Stimulated activated CD4-positive, alpha-beta T cell treated with anti-CD3 and anti-CD28 coated beads, Interleukin-15, amount 100 ng/mL, for 24 hours (primary cell): Measurements from ENCODE around the gene UBASH3B.
"Not testable (repeated sequence)": the region's sequence is repeated elsewhere in the genome, so short reads cannot be mapped to it uniquely, and the experiment has no call there.

ENCODE experiments used
- DNase-seq: peaks from one replicate; pipeline ENCODE4 v3.0.0-alpha.2; 2020

The UBASH3B gene

GRCh38 chr11:122711362-122711761 is 55.8 kb downstream of the UBASH3B start:
- no peak for DNase-seq

- no peak for DNase-seq
These were observed 56.4 kb downstream of the UBASH3B start for GRCh38 chr11:122711831-122712381.

GRCh38 chr11:122714004-122714403 is 58.5 kb downstream of the UBASH3B start:
- DNase-seq, result no peak

GRCh38 chr11:122714484-122714883 is 59.0 kb downstream of the UBASH3B start:
- DNase-seq, result no peak

- no peak for DNase-seq
These were observed 60.3 kb downstream of the UBASH3B start for GRCh38 chr11:122715548-122716440.

- peak; percentile 42 for DNase-seq
These were observed 61.8 kb downstream of the UBASH3B start for GRCh38 chr11:122717264-122717867.

- DNase-seq, result no peak
These were observed 64.8 kb downstream of the UBASH3B start for GRCh38 chr11:122720107-122720881.

- no peak for DNase-seq
These were observed 65.9 kb downstream of the UBASH3B start for GRCh38 chr11:122721201-122721963.

GRCh38 chr11:122721964-122722266 is 66.4 kb downstream of the UBASH3B start:
- DNase-seq, result no peak

GRCh38 chr11:122723106-122723505 is 67.6 kb downstream of the UBASH3B start:
- DNase-seq, result no peak

- peak; percentile 69 for DNase-seq
These were observed 68.1 kb downstream of the UBASH3B start for GRCh38 chr11:122723576-122723975.

GRCh38 chr11:122724520-122724919 is 69.0 kb downstream of the UBASH3B start:
- no peak for DNase-seq

- no peak for DNase-seq
These were observed 70.5 kb downstream of the UBASH3B start for GRCh38 chr11:122726028-122726427.

GRCh38 chr11:122727101-122727929 is 71.8 kb downstream of the UBASH3B start:
- DNase-seq, result peak; percentile 53

- no peak for DNase-seq
These were observed 73.0 kb downstream of the UBASH3B start for GRCh38 chr11:122728561-122728960.

- DNase-seq, result no peak
These were observed 73.6 kb downstream of the UBASH3B start for GRCh38 chr11:122729139-122729538.

- not testable (repeated sequence) for DNase-seq
These were observed 75.2 kb downstream of the UBASH3B start for GRCh38 chr11:122730694-122731093.

GRCh38 chr11:122731500-122731913 is 76.0 kb downstream of the UBASH3B start:
- no peak for DNase-seq

- no peak for DNase-seq
These were observed 77.1 kb downstream of the UBASH3B start for GRCh38 chr11:122732342-122733315.

- no peak for DNase-seq
These were observed 77.8 kb downstream of the UBASH3B start for GRCh38 chr11:122733318-122733717.
